ENCODE measurements around the gene TNS3. TPM values are rescaled to one million over a fixed set of nuclear protein-coding genes. Genes with fewer than 3 reads are reported as not detected.

Gene TNS3
- total and polyA plus RNA-seq, 2 of the 13 experiments (the other 11 are each of a cell fraction or from before 2014, with no cell fraction given) = 52.9 to 55.7 TPM

GRCh38 chr7:47371317-47371716 is 210.6 kb downstream of the TNS3 start:
- Histone ChIP-seq H2AFZ (ENCODE audit: low read length) (no peak overlapping the region), H3K4me3 (replicated peaks in 1 of 3; ENCODE audit: insufficient read depth in 1 of 3, low read depth in 2 of 3, low read length in 3 of 3) (no peak overlapping the region), H3K27me3 (ENCODE audit: control insufficient read depth in 1 of 2, insufficient read depth in 2 of 2, low read length in 2 of 2) (no peaks in the 10 kb centered on the region), H3K36me3 (replicated peaks in 1 of 2; ENCODE audit: control insufficient read depth in 1 of 2, insufficient read depth in 2 of 2, low read length in 2 of 2) (peaks cover 34 to 72% of the 10 kb centered on the region in 2 experiments), H3K9ac (ENCODE audit: insufficient read depth, low read depth, low read length) (no peak overlapping the region), H3K9me3 (ENCODE audit: low read length) (no peaks in the 10 kb centered on the region), H3K4me1 (ENCODE audit: insufficient read depth, low read length) (no peaks in the 10 kb centered on the region), H3K79me2 (ENCODE audit: insufficient read depth, low read length) (peaks cover 8% of the 10 kb centered on the region), H4K20me1 (ENCODE audit: insufficient read depth, low read length) (peaks cover 67% of the 10 kb centered on the region), H3K27ac (ENCODE audit: extremely low read length, insufficient read depth, low read length) (no peak overlapping the region), H3K4me2 (ENCODE audit: low read depth, low read length) (no peak overlapping the region)
- FAIRE-seq (no peak), DNase-seq (ENCODE audit: low spot score) (no peak), ATAC-seq (no peak)
- POLR2A ChIA-PET = no interaction called here
- in situ Hi-C loops (cut with HindIII; ENCODE audit: extremely low pct_ligation_motif_present, low pct_unique_long_range_greater_than_20kb) (no loop called here), intact Hi-C loops (cut with micrococcal nuclease; ENCODE audit: unreplicated experiment) (no loop called here)
- no TSS peak for BruUV-seq (replicated peaks)
- CTCF ChIA-PET (ENCODE audit: low intra/inter-chr PET ratio, low total read pairs) = no interaction called here
- WGBS (ENCODE audit: low lambda C conversion rate) = 100% methylated on average over 1 of the region's 1 CpG
- TF ChIP-seq ATF5 (CRISPR knock-in tag; IDR thresholded peaks at IDR 0.05; ENCODE audit: low read depth) = no peak
- no peak for TF ChIP-seq ZNF441 (CRISPR knock-in tag; IDR thresholded peaks at IDR 0.05; ENCODE audit: borderline replicate concordance)
- no peak for TF ChIP-seq ZNF670 (CRISPR knock-in tag; IDR thresholded peaks at IDR 0.05; ENCODE audit: borderline replicate concordance)
- no peak for TF ChIP-seq ZNF605 (CRISPR knock-in tag; IDR thresholded peaks at IDR 0.05)

- Histone ChIP-seq H3K79me2 (ENCODE audit: insufficient read depth, low read length) (peaks cover 4% of the 10 kb centered on the region), H3K9ac (ENCODE audit: insufficient read depth, low read depth, low read length) (no peak overlapping the region), H3K9me3 (ENCODE audit: low read length) (no peaks in the 10 kb centered on the region), H3K27ac (ENCODE audit: extremely low read length, insufficient read depth, low read length) (no peak overlapping the region), H3K36me3 (replicated peaks in 1 of 2; ENCODE audit: control insufficient read depth in 1 of 2, insufficient read depth in 2 of 2, low read length in 2 of 2) (peaks cover 36 to 70% of the 10 kb centered on the region in 2 experiments), H2AFZ (ENCODE audit: low read length) (no peak overlapping the region), H3K27me3 (ENCODE audit: control insufficient read depth in 1 of 2, insufficient read depth in 2 of 2, low read length in 2 of 2) (no peaks in the 10 kb centered on the region), H4K20me1 (ENCODE audit: insufficient read depth, low read length) (peaks cover 67% of the 10 kb centered on the region), H3K4me2 (ENCODE audit: low read depth, low read length) (no peak overlapping the region), H3K4me1 (ENCODE audit: insufficient read depth, low read length) (no peaks in the 10 kb centered on the region), H3K4me3 (replicated peaks in 1 of 3; ENCODE audit: insufficient read depth in 1 of 3, low read depth in 2 of 3, low read length in 3 of 3) (no peak overlapping the region)
- no peak for FAIRE-seq
- WGBS (ENCODE audit: low lambda C conversion rate) = 98% methylated on average over 14 of the region's 15 CpGs
- TF ChIP-seq MED1 (CRISPR knock-in tag; IDR thresholded peaks at IDR 0.05) (no peak), AGO2 (optimal IDR thresholded peaks at IDR 0.05; ENCODE audit: low read depth, low read length) (peak; percentile 68), MAFK (conservative IDR thresholded peaks at IDR 0.05 in 1 of 2, IDR thresholded peaks at IDR 0.05 in 1 of 2; ENCODE audit: low read length in 2 of 2) (0 out of 4 replicates have a peak, but pooled peaks of 1 of the 2 experiments have one; percentile 5), NR2F1 (CRISPR knock-in tag; IDR thresholded peaks at IDR 0.05) (no peak)
- in situ Hi-C loops (cut with HindIII; ENCODE audit: extremely low pct_ligation_motif_present, low pct_unique_long_range_greater_than_20kb) (no loop called here), intact Hi-C loops (cut with micrococcal nuclease; ENCODE audit: unreplicated experiment) (no loop called here)
- DNase-seq (ENCODE audit: low spot score) = no peak
- ChIA-PET POLR2A (no interaction called here), CTCF (ENCODE audit: low intra/inter-chr PET ratio, low total read pairs) (no interaction called here)
- BruUV-seq (replicated peaks) = no TSS peak
- ATAC-seq = no peak
Observed at GRCh38 chr7:47370461-47371042, 211.4 kb downstream of the TNS3 start.

All from HepG2 (cell line).